CD1c-positive myeloid dendritic cell (primary cell): ENCODE results near the gene SORCS2.

Experiments
- DNase-seq: peaks from one replicate; pipeline ENCODE4 v3.0.0-alpha.2; 2016; ENCODE audit errors: extremely low spot score

Gene SORCS2

GRCh38 chr4:7244331-7244665 lies 52.0 kb downstream of the SORCS2 start:
- no peak for DNase-seq

DNA sequence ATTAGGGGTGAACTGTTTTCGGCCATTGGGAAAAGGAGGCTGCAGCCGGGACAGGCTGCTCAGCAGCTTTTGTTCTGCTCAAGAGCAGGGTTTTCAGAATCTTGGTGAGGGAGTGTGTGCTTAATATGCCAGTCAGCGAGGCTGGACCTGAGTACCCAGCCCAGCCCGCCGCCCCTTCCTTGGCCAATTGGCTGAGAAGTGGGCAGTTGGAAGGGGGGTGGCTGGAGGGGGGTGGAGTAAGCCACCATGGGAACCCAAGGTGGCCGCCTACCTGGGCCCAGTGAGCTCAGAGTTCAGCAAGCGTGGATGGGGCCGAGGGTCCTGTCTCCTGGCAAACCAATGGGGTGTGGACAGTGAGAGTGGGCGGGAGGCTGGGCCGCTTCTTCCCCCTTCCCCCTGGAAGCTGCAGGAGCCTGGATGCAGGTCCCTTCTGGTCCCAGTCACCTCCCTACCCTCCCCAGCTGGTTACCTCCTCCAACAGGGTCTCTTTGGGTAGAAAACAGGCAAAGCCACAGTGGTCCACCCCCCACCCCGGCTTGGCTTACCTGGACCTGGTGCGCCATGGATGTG lies 52.5 kb downstream of the SORCS2 start:
- no peak for DNase-seq

- DNase-seq = no peak
These were observed 55.2 kb downstream of the SORCS2 start for GRCh38 chr4:7247521-7247920.

- no peak for DNase-seq
These were observed 55.6 kb downstream of the SORCS2 start for GRCh38 chr4:7247946-7248345.

DNA sequence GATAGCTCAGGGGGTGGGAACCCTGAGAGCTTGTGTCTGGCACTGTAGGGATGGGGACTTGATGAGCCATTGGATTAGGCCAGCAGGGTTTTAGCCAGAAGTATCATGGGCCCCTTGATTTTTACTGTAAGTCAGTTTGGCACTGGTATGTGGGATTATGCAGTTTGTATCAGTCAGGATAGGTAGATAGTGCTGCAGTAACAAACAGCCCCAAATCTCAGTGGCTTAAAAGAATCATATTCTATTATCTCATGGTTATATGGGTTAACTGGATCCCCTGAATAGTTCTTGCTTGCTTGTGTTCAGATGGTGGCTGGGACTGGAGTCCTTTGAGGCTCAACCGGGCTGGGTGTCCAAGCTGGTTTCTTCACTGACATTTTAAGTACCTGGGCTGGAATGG lies 56.5 kb downstream of the SORCS2 start:
- no peak for DNase-seq

GRCh38 chr4:7251321-7251720 lies 59.0 kb downstream of the SORCS2 start:
- no peak for DNase-seq

DNA sequence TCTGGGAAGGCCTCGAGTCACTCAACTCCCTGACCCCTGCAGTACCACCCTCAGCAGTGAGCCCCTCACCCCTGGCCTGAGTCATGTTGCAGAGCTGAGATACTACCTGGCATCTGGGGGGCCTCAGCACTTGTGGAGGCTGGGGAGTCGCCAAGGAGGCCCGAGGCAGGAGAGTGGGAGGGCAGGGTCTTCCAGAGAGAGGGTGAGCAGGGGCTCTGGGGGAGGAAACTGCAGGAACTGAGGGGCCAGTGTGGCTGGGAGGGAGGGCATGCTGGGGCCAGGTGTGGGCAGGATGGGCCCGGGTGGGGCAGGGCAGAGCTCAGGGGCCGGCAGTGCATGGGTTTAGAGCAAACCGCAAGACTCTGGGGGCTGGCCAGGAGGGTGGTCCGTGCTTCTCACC lies 59.7 kb downstream of the SORCS2 start:
- DNase-seq = no peak

GRCh38 chr4:7252510-7253340 lies 60.4 kb downstream of the SORCS2 start:
- DNase-seq = no peak

- no peak for DNase-seq
These were observed 61.0 kb downstream of the SORCS2 start for GRCh38 chr4:7253341-7253700.

DNA sequence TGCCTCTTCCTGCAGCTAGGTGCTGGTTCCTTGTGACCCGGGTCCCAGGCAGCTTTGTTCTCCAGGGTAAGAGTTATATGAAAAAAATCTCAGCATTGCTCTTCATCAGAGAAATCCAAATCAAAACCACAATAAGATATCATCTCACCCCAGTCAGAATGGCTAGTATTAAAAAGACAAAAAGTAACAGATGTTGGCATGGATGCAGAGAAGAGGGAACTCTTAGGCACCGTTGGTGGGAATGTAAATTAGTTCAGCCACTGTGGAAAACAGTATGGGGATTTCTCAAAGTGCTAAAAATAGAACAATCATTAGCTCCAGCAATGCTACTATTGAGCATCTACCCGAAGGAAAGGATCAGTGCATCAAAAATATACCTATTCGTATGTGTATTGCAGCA lies 61.5 kb downstream of the SORCS2 start:
- no peak for DNase-seq

- DNase-seq = no peak
These were observed 62.6 kb downstream of the SORCS2 start for GRCh38 chr4:7254736-7255487.

GRCh38 chr4:7255488-7255881 lies 63.1 kb downstream of the SORCS2 start:
- DNase-seq = no peak

DNA sequence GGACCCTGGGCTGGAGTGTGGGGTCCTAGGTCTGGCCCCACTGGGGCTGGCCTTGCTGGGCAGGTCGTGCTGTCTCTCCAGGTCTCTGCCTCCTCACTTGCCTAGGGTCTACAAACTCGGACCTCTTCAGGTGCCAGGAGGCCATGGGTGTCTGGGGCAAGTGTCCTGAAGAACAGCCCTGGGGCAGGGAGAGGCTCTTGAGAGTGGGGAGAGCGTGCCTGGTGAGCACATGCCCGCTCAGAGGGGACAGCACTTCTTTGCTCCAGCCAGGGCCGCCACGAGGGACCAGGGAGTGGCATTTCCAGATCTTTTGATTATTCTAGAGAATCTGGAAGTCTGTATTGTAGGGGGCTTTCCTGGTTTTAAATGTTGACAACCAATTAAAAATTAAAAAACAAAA lies 63.7 kb downstream of the SORCS2 start:
- no peak for DNase-seq

GRCh38 chr4:7256984-7257810 lies 64.9 kb downstream of the SORCS2 start:
- no peak for DNase-seq

GRCh38 chr4:7259039-7259438 lies 66.7 kb downstream of the SORCS2 start:
- no peak for DNase-seq

GRCh38 chr4:7260569-7260968 lies 68.2 kb downstream of the SORCS2 start:
- DNase-seq = no peak

- no peak for DNase-seq
These were observed 68.7 kb downstream of the SORCS2 start for GRCh38 chr4:7261087-7261486.

DNA sequence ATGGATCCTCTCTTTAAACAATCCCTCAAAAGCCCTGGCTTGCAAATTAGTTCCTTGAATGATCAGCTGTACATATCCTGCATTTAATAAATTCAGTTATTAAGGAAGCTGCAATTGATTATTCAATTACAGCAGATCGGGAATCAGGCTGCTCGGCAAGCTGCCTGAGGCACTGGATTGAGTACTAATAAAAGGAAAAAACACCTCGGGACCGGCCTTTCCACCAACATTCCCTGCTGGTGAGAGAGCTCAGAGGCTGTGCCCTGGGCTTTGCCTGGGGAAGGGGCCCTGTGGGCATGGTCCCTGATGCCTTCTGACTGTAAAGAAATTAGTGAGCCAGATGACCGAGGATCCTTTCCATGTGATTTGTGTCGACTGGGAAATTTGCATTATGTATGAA lies 69.2 kb downstream of the SORCS2 start:
- no peak for DNase-seq

DNA sequence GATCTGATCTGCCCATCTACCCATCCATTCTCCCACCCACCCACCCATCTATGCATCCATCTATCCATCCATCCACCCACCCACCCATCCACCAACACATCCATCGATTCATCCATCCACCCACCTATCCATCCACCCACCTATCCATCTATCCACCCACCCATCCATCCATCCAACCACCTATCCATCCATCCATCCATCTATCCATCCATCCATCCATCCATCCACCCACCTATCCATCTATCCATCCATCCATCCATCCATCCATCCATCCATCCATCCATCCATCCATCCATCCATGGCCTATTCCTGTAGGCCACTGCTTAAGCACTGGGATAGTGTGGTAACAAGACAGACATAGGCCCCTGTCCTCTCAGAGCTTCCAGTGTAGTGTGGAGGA lies 69.8 kb downstream of the SORCS2 start:
- no peak for DNase-seq

DNA sequence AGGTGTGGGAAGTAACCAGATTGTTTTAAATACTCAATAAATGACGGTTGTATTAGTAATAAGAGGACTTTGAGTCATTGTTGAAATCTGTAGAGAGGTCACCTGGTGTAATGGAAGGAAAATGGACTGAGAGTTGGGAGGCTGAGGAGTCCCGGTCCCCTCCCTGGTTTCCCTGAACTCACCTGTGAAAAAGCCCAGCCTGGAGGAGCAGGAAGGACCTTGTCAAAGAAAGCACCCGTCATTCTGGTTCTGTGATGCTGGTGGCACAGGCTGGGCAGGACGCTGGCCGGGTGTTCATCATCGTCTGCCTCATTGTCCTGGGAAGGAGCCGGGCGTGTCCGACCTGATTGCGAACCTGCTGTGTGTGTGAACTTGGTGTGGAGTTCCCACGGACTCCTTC lies 70.8 kb downstream of the SORCS2 start:
- no peak for DNase-seq

DNA sequence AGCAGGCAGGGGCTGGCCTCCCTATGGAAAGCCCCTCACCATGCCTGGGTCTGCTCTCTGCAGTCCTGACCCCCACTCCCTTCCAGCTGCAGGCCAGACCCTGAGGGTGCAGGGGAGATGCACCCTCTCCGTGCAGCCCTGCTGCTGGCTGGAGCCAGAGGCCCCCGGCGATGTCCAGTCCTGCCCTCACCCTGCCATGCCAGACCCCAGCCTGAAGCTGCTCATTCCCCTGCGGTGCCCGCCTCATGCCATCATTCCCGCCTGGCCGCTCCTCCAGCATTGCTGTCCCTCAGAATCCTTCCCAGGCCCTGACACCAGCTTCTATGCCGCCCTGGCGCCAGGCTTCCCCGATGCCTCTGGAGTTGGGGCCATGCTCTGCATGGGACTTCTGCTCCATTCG lies 72.4 kb downstream of the SORCS2 start:
- DNase-seq = no peak
